Testis (tissue), 3 donors: Measurements from ENCODE around the gene COBL. TPM values are rescaled to one million over a fixed set of nuclear protein-coding genes. Genes with fewer than 3 reads are reported as not detected.

Experiments
- DNase-seq: peaks from one replicate; pipeline ENCODE4 v3.0.0-alpha.2; 2019
- H3K27ac ChIP-seq, 2 donors: fragments of 200-600 bp; sonication (generic); one replicate each; pipeline ENCODE4 v1.5.1; 2019
- H3K27me3 ChIP-seq: fragments of 200-600 bp; sonication (generic); one replicate; pipeline ENCODE4 v1.5.1; 2019
- H3K36me3 ChIP-seq: fragments of 200-600 bp; sonication (generic); one replicate; pipeline ENCODE4 v1.5.1; 2017; ENCODE audit warnings: low read depth; ENCODE audit errors: missing control alignments
- H3K4me1 ChIP-seq: fragments of 200-600 bp; sonication (generic); one replicate; pipeline ENCODE4 v1.5.1; 2019
- H3K4me3 ChIP-seq, 2 donors: fragments of 200-600 bp; sonication (generic); one replicate each; pipeline ENCODE4 v1.5.1; 2017 to 2019
- H3K9me3 ChIP-seq: fragments of 200-600 bp; sonication (generic); one replicate; pipeline ENCODE4 v1.5.1; 2017
- POLR2A ChIP-seq: fragments of 450-650 bp; IDR thresholded peaks from one replicate; pipeline ENCODE4 v1.6.1; 2017; ENCODE audit warnings: antibody characterized with exemption, mild to moderate bottlenecking, moderate library complexity
- WGBS, 2 donors: methylation state at CpG; one replicate each; pipeline ENCODE4 v1.1.5; 2018; 5-methylcytosine and 5-hydroxymethylcytosine counted together
- intact Hi-C: fragments of 100-400 bp; cut with DNase I; formaldehyde crosslinking; loops from one replicate; pipeline ENCODE4 v1.15.1; 2023; ENCODE audit warnings: low total_unique reads
- polyA plus RNA-seq: library from polyadenylated mRNA; stranded (reverse); fragments of 350-450 nt; fragmentation: Illumina TruSeq; extraction: RNeasy Lipid Tissue Mini Kit (QIAGEN cat#74804); gene quantifications from one replicate; pipeline ENCODE4 v1.2.3, GENCODE V29; 2014; ENCODE audit warnings: low read depth, low replicate concordance; ENCODE audit not compliant: insufficient read depth
- total RNA-seq, 2 donors: library from RNA; depleted of rRNA; stranded (reverse); fragments of >200 nt; gene quantifications; one replicate each; pipeline ENCODE4 v1.2.3, GENCODE V29; 2016
- TF ChIP-seq, protein P1 (sequence below), 3 experiments: fragments of 450-650 bp in 2 of 3; fragments of 200-600 bp in 1 of 3; sonication (generic) in 1 of 3; IDR thresholded peaks; one replicate each; pipeline ENCODE4 v1.5.1; 2016 to 2019; ENCODE audit warnings: antibody characterized with exemption in 3 of 3, mild to moderate bottlenecking in 2 of 3, moderate library complexity in 1 of 3

COBL gene
- total and polyA plus RNA-seq, 3 donors from 2014 or later: 9.2 to 14.8 (median 12.3) TPM

DNA sequence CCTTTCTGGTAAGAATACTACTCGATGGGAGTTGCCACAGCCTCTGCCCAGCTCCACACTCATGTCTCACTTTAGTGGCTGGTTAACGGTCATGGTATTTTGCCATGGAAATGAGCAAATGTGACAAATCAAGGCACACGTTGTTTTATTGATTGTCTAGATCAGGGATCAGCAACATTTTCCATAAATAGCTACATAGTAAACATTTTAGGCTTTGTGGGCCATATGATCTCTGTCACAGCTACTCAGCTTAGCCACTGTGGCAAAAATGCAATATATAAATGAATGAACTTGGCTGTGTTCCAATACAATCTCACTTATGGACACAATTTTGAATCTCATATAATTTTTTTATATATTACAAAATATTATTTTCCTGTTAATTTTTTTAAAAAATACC is 76.9 kb downstream of the COBL start:
- intact Hi-C loops: no loop called here
- Histone ChIP-seq H3K9me3 (no peaks in the 10 kb centered on the region), H3K27ac (no peak overlapping the region), H3K4me1 (no peaks in the 10 kb centered on the region), H3K36me3 (no peaks in the 10 kb centered on the region), H3K4me3 (no peak overlapping the region), H3K27me3 (no peaks in the 10 kb centered on the region)
- no peak for DNase-seq
- no peak for TF ChIP-seq POLR2A
- TF ChIP-seq, protein P1, sequence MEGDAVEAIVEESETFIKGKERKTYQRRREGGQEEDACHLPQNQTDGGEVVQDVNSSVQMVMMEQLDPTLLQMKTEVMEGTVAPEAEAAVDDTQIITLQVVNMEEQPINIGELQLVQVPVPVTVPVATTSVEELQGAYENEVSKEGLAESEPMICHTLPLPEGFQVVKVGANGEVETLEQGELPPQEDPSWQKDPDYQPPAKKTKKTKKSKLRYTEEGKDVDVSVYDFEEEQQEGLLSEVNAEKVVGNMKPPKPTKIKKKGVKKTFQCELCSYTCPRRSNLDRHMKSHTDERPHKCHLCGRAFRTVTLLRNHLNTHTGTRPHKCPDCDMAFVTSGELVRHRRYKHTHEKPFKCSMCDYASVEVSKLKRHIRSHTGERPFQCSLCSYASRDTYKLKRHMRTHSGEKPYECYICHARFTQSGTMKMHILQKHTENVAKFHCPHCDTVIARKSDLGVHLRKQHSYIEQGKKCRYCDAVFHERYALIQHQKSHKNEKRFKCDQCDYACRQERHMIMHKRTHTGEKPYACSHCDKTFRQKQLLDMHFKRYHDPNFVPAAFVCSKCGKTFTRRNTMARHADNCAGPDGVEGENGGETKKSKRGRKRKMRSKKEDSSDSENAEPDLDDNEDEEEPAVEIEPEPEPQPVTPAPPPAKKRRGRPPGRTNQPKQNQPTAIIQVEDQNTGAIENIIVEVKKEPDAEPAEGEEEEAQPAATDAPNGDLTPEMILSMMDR (IDR thresholded peaks at IDR 0.05): no peak
- WGBS, 2 donors: 65 to 74% methylated on average over 3 of the region's 3 CpGs

DNA sequence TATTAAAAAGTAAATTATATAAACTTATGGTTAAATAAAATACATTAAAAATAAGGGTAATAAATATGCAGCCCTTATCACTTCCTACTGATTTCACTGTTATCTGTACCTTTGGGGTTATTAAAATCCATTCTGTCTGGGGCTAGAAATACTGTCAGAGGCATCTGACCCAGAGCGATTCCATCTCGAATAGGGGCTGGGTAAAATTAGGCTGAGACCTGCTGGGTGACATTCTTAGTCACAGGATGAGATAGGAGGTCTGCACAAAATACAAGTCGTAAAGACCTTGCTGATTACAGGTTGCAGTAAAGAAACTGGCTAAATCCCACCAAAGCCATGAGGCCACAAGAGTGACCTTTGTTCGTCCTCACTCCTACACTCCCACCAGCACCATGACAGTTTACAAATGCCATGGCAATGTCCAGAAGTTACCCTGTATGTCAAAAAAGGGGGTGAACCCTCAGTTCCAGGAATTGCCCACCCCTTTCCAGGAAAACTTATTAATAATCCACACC is 77.6 kb downstream of the COBL start:
- intact Hi-C loops: no loop called here
- no peaks in the 10 kb centered on the region for H3K4me1 ChIP-seq
- 61 to 62% methylated on average over 4 of the region's 4 CpGs for WGBS, 2 donors
- TF ChIP-seq, protein P1 (IDR thresholded peaks at IDR 0.05): no peak
- no peak for TF ChIP-seq POLR2A
- H3K4me3 ChIP-seq: no peak overlapping the region
- no peaks in the 10 kb centered on the region for H3K36me3 ChIP-seq
- no peaks in the 10 kb centered on the region for H3K9me3 ChIP-seq
- no peaks in the 10 kb centered on the region for H3K27me3 ChIP-seq
- no peak for DNase-seq
- H3K27ac ChIP-seq: no peak overlapping the region

DNA sequence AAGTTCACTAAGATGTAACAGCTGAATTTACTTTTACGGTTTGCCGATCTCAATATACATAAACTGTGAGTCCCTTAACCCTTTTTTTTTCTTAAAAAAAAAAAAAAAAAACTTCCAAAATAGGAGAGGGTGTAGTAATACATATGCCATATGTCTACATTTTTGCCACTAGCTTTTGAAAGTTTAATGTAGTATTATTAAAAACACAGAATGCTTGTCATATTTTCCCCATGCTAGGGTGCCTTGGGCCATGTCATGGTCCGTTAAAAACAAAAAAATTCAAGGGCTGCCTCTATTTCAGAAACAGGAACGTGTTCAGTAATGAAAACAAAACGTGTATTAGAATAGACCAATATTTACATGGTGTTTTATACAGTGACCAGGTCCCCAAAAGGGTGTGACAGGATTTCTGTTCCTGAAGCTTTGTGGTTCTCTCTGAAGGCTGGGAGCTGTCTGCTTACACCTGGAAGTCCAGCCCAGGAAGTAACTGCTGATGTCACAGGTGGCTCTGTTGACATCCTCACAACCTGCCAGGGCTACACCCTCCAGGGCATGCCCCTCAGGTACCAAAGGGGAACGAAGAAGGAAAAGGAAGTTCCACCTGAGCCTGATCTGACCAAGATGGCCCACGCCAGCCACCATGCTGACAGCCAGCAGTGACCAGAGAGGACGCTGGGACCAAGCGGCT is 79.0 kb downstream of the COBL start:
- Histone ChIP-seq H3K36me3 (no peaks in the 10 kb centered on the region), H3K9me3 (no peaks in the 10 kb centered on the region), H3K4me1 (no peaks in the 10 kb centered on the region), H3K27me3 (no peaks in the 10 kb centered on the region), H3K4me3 (no peak overlapping the region), H3K27ac (no peak overlapping the region)
- DNase-seq: no peak
- intact Hi-C loops: no loop called here
- TF ChIP-seq, protein P1 (IDR thresholded peaks at IDR 0.05): no peak
- no peak for TF ChIP-seq POLR2A
- WGBS, 2 donors: 89 to 90% methylated on average over 9 of the region's 9 CpGs

DNA sequence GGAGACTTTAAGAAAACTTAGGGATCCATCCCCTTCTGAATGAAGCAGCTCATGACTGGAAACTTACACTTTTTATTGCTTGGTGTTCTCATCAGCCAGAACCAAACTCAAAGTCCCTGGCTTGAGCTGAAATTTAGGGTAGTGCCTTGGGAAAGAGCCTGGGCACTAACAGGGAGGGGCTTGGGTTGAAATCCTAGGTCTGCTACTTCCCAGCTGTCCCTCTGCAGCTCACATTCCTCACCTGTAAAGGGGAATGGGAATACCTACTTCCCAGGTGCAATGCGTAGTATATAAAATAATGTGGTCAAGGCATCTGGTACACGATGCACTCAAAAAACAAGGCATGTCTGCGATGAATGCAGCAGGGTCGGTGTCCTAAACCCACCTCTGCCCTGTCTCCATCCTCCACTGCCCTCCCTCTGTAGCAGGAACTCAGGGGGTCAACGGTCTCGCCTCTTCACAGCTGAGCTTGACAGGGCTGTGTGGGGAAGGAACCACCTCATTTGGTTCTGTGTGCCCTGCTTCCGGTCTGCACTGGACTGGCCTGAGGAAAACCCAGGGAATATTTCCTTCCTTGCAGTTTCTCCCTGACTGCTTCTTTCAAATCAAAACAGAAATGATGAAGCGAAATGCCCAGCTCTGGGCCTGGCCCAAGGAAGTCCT is 80.0 kb downstream of the COBL start:
- Histone ChIP-seq H3K4me3 (no peak overlapping the region), H3K9me3 (no peaks in the 10 kb centered on the region), H3K4me1 (no peaks in the 10 kb centered on the region), H3K27ac (no peak overlapping the region), H3K27me3 (no peaks in the 10 kb centered on the region), H3K36me3 (no peaks in the 10 kb centered on the region)
- WGBS, 2 donors: 84 to 89% methylated on average over 8 of the region's 8 CpGs
- TF ChIP-seq POLR2A: no peak
- TF ChIP-seq, protein P1 (IDR thresholded peaks at IDR 0.05): no peak
- no peak for DNase-seq
- intact Hi-C loops: no loop called here
